Tibial nerve (tissue), 3 donors: ENCODE measurements around the gene ADAMTSL1.

ENCODE experiments used
- CTCF ChIP-seq, 5 experiments: fragments of 200-600 bp in 3 of 5; fragments of 450-650 bp in 2 of 5; sonication (generic) in 3 of 5; IDR thresholded peaks; one replicate each; pipeline ENCODE4 v1.5.1; 2016 to 2019; ENCODE audit warnings: antibody characterized with exemption in 5 of 5, mild to moderate bottlenecking in 3 of 5, moderate library complexity in 2 of 5
- POLR2A ChIP-seq, 2 donors: fragments of 450-650 bp; IDR thresholded peaks; one replicate each; pipeline ENCODE4 v1.6.1; 2017; ENCODE audit warnings: antibody characterized with exemption in 2 of 2, mild to moderate bottlenecking in 2 of 2, moderate library complexity in 2 of 2

- TF ChIP-seq POLR2A (IDR thresholded peaks at IDR 0.05) (no peak), CTCF (IDR thresholded peaks at IDR 0.05) (no peak)
Observed at GRCh38 chr9:18821788-18822187, 347.8 kb downstream of the ADAMTSL1 start.
